Measurements from ENCODE around the gene LCN2.

DNA sequence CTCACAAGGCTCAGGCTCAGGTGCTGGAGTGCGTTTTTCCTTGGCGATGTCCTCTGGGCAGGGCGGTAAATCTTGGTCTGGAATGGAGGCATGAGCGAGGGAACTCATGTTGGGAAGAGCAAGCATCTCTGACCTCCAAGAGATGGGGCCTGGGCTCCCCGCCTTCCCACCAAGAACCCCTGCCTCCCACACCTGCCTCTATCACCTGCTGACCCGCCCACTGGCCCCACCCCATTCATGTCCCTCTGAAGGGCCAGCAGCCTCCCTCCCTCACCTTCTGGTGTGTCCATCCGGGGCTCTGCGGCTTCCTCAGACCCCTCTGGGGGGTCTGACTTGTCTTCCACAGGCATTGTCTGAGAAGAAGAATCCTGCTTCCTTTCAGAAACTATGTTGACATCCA, 31.2 kb downstream of the LCN2 start:
- TF ChIP-seq, protein P1, sequence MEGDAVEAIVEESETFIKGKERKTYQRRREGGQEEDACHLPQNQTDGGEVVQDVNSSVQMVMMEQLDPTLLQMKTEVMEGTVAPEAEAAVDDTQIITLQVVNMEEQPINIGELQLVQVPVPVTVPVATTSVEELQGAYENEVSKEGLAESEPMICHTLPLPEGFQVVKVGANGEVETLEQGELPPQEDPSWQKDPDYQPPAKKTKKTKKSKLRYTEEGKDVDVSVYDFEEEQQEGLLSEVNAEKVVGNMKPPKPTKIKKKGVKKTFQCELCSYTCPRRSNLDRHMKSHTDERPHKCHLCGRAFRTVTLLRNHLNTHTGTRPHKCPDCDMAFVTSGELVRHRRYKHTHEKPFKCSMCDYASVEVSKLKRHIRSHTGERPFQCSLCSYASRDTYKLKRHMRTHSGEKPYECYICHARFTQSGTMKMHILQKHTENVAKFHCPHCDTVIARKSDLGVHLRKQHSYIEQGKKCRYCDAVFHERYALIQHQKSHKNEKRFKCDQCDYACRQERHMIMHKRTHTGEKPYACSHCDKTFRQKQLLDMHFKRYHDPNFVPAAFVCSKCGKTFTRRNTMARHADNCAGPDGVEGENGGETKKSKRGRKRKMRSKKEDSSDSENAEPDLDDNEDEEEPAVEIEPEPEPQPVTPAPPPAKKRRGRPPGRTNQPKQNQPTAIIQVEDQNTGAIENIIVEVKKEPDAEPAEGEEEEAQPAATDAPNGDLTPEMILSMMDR (IDR thresholded peaks at IDR 0.05), result no peak
- no peak for TF ChIP-seq POLR2A (IDR thresholded peaks at IDR 0.05)

All from body of pancreas (tissue), 4 donors.